NB4 (cell line): ENCODE results near the gene NEK4.

Experiments
- MYC ChIP-seq: IDR thresholded peaks from 2 replicates; pipeline ENCODE4 v1.6.1; 2011; ENCODE audit warnings: low read depth, low read length
- POLR2A ChIP-seq: IDR thresholded peaks from 2 replicates; pipeline ENCODE4 v1.6.1; 2011; ENCODE audit warnings: mild to moderate bottlenecking; ENCODE audit not compliant: insufficient read length; ENCODE audit errors: extremely low read depth
- TF ChIP-seq, protein P1 (sequence below): IDR thresholded peaks from one replicate; pipeline ENCODE4 v1.5.1; 2012; ENCODE audit warnings: low read depth, low read length
- TF ChIP-seq, protein P2 (sequence below): IDR thresholded peaks from 2 replicates; pipeline ENCODE4 v1.6.1; 2011; ENCODE audit warnings: low read depth, low read length

GRCh38 chr3:52678265-52679198, 92.2 kb downstream of the NEK4 start:
- TF ChIP-seq, protein P1, sequence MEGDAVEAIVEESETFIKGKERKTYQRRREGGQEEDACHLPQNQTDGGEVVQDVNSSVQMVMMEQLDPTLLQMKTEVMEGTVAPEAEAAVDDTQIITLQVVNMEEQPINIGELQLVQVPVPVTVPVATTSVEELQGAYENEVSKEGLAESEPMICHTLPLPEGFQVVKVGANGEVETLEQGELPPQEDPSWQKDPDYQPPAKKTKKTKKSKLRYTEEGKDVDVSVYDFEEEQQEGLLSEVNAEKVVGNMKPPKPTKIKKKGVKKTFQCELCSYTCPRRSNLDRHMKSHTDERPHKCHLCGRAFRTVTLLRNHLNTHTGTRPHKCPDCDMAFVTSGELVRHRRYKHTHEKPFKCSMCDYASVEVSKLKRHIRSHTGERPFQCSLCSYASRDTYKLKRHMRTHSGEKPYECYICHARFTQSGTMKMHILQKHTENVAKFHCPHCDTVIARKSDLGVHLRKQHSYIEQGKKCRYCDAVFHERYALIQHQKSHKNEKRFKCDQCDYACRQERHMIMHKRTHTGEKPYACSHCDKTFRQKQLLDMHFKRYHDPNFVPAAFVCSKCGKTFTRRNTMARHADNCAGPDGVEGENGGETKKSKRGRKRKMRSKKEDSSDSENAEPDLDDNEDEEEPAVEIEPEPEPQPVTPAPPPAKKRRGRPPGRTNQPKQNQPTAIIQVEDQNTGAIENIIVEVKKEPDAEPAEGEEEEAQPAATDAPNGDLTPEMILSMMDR, result no peak
- TF ChIP-seq, protein P2, sequence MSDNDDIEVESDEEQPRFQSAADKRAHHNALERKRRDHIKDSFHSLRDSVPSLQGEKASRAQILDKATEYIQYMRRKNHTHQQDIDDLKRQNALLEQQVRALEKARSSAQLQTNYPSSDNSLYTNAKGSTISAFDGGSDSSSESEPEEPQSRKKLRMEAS, result no peak
- no peak for TF ChIP-seq POLR2A
- no peak for TF ChIP-seq MYC
